HCT116 (cell line): ENCODE measurements around the gene NACC2.

ENCODE experiments used
- EZH2 ChIP-seq: fragments of 200-600 bp; sonication (generic); IDR thresholded peaks from 2 replicates; pipeline ENCODE4 v1.6.1; 2017; ENCODE audit warnings: antibody characterized with exemption, mixed run types
- TF ChIP-seq, protein P1 (sequence below), 3 experiments: fragments of 200-600 bp in 1 of 3; sonication (generic) in 1 of 3; IDR thresholded peaks in 2 of 3; conservative IDR thresholded peaks in 1 of 3; 2 replicates each; pipeline ENCODE4 v1.5.1; 2012 to 2017; ENCODE audit warnings: low read depth in 2 of 3, low read length in 2 of 3, antibody characterized with exemption in 1 of 3, borderline replicate concordance in 1 of 3, control low read depth in 1 of 3, mild to moderate bottlenecking in 1 of 3, mixed read lengths in 1 of 3, mixed run types in 1 of 3, moderate library complexity in 1 of 3; ENCODE audit not compliant: insufficient read depth in 1 of 3

DNA sequence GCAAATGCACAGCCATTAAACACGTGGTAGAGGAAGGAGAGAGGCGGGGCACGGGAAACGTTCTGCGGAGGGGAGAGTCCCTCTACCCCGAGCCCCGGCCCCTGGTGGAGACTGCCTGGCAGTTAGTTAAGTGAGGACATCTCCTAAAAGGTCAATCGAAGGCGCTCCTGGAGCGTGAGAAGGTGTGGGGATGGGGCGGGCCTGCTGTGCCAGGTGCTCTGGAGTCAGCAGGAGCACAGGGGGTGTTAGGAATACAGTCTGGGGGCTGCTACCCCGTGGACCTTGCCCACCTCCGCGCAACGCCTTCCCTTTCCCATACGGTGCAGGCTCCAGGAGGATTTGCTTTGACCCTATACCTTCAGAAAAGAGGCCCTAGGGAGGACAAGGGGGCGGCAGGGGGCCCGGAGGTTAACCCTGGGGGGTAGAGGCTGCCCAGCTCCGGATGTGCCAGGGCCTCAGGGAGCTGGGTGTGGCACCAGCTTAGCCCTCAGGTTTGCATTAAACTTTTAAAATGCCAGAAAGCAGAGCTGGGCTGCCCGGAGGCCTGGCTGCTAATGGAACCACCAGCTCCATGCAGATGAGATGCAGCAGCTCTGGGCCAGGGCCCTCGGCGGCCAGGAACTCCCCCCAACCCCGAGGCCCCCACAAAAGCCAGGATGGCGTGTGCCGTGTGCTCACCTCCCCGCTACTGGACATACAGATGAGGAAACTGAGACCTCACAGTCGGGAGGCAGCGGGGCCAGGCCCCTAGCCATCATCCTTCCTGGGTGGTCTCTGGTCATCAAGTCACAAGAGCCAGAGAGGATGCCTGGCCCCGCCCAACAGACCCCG lies 39.2 kb downstream of the NACC2 start:
- TF ChIP-seq, protein P1, sequence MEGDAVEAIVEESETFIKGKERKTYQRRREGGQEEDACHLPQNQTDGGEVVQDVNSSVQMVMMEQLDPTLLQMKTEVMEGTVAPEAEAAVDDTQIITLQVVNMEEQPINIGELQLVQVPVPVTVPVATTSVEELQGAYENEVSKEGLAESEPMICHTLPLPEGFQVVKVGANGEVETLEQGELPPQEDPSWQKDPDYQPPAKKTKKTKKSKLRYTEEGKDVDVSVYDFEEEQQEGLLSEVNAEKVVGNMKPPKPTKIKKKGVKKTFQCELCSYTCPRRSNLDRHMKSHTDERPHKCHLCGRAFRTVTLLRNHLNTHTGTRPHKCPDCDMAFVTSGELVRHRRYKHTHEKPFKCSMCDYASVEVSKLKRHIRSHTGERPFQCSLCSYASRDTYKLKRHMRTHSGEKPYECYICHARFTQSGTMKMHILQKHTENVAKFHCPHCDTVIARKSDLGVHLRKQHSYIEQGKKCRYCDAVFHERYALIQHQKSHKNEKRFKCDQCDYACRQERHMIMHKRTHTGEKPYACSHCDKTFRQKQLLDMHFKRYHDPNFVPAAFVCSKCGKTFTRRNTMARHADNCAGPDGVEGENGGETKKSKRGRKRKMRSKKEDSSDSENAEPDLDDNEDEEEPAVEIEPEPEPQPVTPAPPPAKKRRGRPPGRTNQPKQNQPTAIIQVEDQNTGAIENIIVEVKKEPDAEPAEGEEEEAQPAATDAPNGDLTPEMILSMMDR (IDR thresholded peaks at IDR 0.05 in 2 of 3, conservative IDR thresholded peaks at IDR 0.05 in 1 of 3; ENCODE audit: borderline replicate concordance in 1 of 3, insufficient read depth in 1 of 3, low read depth in 2 of 3, low read length in 2 of 3) = no peak
- TF ChIP-seq EZH2 = no peak
